AG10803 (cell line): Measurements from ENCODE around the gene SLC5A3.

Experiments
- DNase-seq: peaks from one replicate; pipeline ENCODE4 v3.0.0; 2010; ENCODE audit warnings: low read depth
- H3K4me3 ChIP-seq: 2 replicates; pipeline ENCODE4 v1.5.1; 2011; ENCODE audit warnings: mild to moderate bottlenecking, low read length, control low read depth
- CTCF ChIP-seq: conservative IDR thresholded peaks from 2 replicates; pipeline ENCODE4 v1.5.1; 2011; ENCODE audit warnings: mild to moderate bottlenecking, low read length, control low read depth, inconsistent platforms

Gene SLC5A3

GRCh38 chr21:34086887-34087306 is 13.5 kb downstream of the SLC5A3 start:
- no peak for DNase-seq

GRCh38 chr21:34088752-34089151 is 15.4 kb downstream of the SLC5A3 start:
- no peak for TF ChIP-seq CTCF
- no peak for DNase-seq
- no peak overlapping the region for H3K4me3 ChIP-seq

More at GRCh38 chr21:34086887-34087306, 13.5 kb downstream of the SLC5A3 start:
- no peak overlapping the region for H3K4me3 ChIP-seq
- TF ChIP-seq CTCF: no peak

GRCh38 chr21:34091032-34091431 is 17.7 kb downstream of the SLC5A3 start:
- no peak for TF ChIP-seq CTCF
- no peak for DNase-seq
- no peak overlapping the region for H3K4me3 ChIP-seq

GRCh38 chr21:34091607-34092006 is 18.2 kb downstream of the SLC5A3 start:
- no peak overlapping the region for H3K4me3 ChIP-seq
- TF ChIP-seq CTCF: peak; percentile 47
- no peak for DNase-seq

- no peak for TF ChIP-seq CTCF
- H3K4me3 ChIP-seq: no peak overlapping the region
- no peak for DNase-seq
Observed at GRCh38 chr21:34092262-34092921, 19.0 kb downstream of the SLC5A3 start.

- peak; percentile 25 for DNase-seq
- H3K4me3 ChIP-seq: no peak overlapping the region
- no peak for TF ChIP-seq CTCF
Observed at GRCh38 chr21:34093083-34093482, 19.7 kb downstream of the SLC5A3 start.

- H3K4me3 ChIP-seq: no peak overlapping the region
- no peak for TF ChIP-seq CTCF
- DNase-seq: no peak
Observed at GRCh38 chr21:34094949-34095348, 21.6 kb downstream of the SLC5A3 start.
